Measurements from ENCODE around the gene LMBRD2.

LMBRD2 gene

DNA sequence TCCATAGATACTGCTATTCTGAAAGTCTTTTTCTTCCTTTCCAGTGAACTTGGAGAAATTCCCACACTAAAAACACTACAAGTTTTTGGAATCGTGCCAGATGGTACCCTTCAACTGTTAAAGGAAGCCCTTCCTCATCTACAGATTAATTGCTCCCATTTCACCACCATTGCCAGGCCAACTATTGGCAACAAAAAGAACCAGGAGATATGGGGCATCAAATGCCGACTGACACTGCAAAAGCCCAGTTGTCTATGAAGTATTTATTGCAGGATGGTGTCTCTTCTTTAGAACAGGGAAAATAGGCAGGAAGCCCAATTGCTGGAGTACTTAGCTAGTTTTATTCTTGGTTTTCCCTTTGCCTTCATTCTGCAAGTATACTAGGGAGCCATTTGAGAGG, 30.1 kb upstream of the LMBRD2 start:
- peaks cover 74% of the 10 kb centered on the region for H3K36me3 ChIP-seq

DNA sequence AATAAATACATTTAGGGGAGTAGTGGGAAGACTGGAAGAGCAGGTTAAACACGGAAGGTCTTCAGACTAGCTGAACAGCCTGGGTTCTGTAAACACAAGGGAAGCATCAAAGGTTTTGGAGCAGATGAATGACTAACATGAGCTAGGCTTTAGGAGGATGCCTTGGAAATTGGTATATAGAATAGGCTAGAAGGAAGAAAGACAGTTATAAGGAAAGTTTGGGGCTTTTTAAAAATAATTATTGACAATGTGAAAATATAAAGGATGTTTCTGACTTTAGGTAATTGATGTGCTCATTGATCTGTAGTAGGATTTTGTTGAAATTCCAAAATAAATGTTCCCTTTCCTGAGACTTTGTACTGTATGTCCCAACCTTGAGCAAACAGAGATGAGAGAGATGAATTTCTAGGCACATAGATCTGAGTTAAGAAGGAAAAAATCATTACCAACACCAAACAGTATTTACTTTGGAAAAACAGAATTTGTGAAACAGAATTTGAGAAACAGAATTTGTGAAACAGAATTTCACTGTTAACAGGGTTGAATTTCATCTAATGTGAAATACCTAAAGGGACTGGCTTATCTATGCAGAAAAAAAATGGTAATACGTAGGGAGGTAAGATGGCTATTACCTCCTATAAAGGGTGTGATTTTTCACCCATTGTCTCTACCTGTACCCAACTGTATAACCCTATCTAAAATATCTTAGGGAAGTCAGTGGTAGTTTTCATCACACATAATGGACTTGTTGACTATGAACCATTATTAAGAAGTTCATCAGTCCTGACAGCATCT, 29.1 kb upstream of the LMBRD2 start:
- peaks cover 3% of the 10 kb centered on the region for H3K9me3 ChIP-seq (ENCODE audit: severe bottlenecking)
- no peak overlapping the region for H3K27ac ChIP-seq
- TF ChIP-seq, protein P1, sequence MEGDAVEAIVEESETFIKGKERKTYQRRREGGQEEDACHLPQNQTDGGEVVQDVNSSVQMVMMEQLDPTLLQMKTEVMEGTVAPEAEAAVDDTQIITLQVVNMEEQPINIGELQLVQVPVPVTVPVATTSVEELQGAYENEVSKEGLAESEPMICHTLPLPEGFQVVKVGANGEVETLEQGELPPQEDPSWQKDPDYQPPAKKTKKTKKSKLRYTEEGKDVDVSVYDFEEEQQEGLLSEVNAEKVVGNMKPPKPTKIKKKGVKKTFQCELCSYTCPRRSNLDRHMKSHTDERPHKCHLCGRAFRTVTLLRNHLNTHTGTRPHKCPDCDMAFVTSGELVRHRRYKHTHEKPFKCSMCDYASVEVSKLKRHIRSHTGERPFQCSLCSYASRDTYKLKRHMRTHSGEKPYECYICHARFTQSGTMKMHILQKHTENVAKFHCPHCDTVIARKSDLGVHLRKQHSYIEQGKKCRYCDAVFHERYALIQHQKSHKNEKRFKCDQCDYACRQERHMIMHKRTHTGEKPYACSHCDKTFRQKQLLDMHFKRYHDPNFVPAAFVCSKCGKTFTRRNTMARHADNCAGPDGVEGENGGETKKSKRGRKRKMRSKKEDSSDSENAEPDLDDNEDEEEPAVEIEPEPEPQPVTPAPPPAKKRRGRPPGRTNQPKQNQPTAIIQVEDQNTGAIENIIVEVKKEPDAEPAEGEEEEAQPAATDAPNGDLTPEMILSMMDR (IDR thresholded peaks at IDR 0.05; ENCODE audit: low read depth, low read length) = no peak
- H3K27me3 ChIP-seq (ENCODE audit: insufficient read depth, low read depth, severe bottlenecking) = no peaks in the 10 kb centered on the region
- H3K4me3 ChIP-seq (ENCODE audit: low read depth, low read length) = no peak overlapping the region
- peaks cover 74% of the 10 kb centered on the region for H3K36me3 ChIP-seq
- DNase-seq = no peak

More for the DNA sequence above, 30.1 kb upstream of the LMBRD2 start:
- peaks cover 3% of the 10 kb centered on the region for H3K9me3 ChIP-seq (ENCODE audit: severe bottlenecking)
- H3K4me3 ChIP-seq (ENCODE audit: low read depth, low read length) = no peak overlapping the region
- no peak overlapping the region for H3K27ac ChIP-seq
- no peaks in the 10 kb centered on the region for H3K27me3 ChIP-seq (ENCODE audit: insufficient read depth, low read depth, severe bottlenecking)
- TF ChIP-seq, protein P1 (IDR thresholded peaks at IDR 0.05; ENCODE audit: low read depth, low read length) = no peak
- no peak for DNase-seq

DNA sequence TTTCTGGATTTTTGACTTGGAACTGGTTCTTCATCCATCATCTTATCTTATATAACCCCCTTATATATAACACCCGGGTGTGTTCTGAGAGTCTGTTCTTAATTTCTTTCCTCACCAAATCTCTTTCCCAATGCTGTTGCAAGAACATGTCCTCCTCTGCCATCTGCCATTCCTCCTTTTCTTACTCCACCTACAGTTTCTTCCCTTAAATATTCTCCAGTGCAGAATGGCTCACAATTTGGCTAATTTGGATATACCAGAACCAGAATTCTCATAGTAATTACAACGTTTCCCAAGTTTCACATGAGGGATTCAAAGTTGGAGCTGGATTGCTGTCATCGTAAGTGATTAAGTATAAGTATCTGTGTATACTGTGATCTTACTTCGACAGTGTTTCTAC, 28.3 kb upstream of the LMBRD2 start:
- DNase-seq = no peak
- no peak overlapping the region for H3K27ac ChIP-seq
- TF ChIP-seq, protein P1 (IDR thresholded peaks at IDR 0.05; ENCODE audit: low read depth, low read length) = no peak
- peaks cover 78% of the 10 kb centered on the region for H3K36me3 ChIP-seq
- peaks cover 3% of the 10 kb centered on the region for H3K9me3 ChIP-seq (ENCODE audit: severe bottlenecking)
- no peak overlapping the region for H3K4me3 ChIP-seq (ENCODE audit: low read depth, low read length)
- no peaks in the 10 kb centered on the region for H3K27me3 ChIP-seq (ENCODE audit: insufficient read depth, low read depth, severe bottlenecking)

DNA sequence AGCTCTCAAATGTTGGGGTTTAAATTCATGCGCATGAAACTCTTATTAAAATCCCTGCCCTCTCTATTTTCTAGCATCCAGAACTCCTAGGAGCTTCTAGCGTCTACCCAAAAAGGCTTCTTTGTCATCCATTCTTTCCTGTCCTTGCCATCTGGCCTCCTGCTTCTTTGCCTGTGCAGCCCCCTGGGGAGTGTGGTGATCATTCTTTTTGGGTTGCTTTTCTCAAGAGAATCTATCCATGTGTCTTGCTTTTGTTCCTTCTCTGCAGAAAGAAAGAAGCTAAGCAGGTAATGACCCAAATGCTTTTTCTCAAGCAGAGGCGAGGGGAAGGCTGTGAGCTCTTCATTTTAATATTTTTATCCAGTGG, 26.8 kb upstream of the LMBRD2 start:
- Histone ChIP-seq H3K4me3 (ENCODE audit: low read depth, low read length) (no peak overlapping the region), H3K27ac (no peak overlapping the region), H3K27me3 (ENCODE audit: insufficient read depth, low read depth, severe bottlenecking) (no peaks in the 10 kb centered on the region), H3K36me3 (peaks cover 82% of the 10 kb centered on the region), H3K9me3 (ENCODE audit: severe bottlenecking) (no peaks in the 10 kb centered on the region)
- TF ChIP-seq, protein P1 (IDR thresholded peaks at IDR 0.05; ENCODE audit: low read depth, low read length) = no peak
- no peak for DNase-seq

DNA sequence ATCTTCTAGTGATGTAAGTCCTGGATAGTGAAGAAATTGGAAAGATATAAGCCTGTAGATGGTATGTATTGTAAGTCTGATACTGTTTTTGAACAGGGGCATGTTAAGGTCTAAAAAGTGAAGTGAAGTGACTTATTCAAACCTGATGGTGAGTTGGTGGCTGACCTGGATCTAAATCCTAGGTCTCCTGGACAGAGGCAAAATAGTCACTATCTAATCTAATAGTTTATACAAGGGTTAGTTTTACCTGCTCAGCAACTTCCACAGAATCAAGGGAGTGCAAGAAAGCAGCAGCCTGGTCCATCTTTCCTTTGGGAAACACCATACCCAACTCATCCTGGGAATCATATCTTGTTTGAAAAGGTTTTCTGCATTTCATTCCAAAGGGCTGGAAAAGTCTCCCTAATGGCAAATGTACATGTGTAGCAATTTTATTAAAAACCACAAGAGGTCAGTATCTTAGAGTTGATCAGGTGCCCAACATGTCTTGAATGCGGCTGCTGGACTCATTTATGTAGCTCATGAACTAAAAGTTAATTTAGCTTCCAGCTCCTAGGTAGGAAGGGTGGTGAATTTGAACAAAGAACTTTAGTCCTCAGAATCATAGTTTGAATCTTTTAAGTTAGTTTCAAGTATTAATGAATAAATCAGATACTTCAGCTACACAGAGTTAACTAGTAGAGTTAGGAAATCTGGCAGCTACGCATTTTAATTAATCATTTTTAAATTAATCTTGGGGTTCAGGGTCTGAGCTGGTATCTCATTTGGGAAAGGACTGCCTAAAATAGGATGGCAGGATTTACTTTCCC, 26.2 kb upstream of the LMBRD2 start:
- no peaks in the 10 kb centered on the region for H3K9me3 ChIP-seq (ENCODE audit: severe bottlenecking)
- H3K27ac ChIP-seq = no peak overlapping the region
- H3K27me3 ChIP-seq (ENCODE audit: insufficient read depth, low read depth, severe bottlenecking) = no peaks in the 10 kb centered on the region
- TF ChIP-seq, protein P1 (IDR thresholded peaks at IDR 0.05; ENCODE audit: low read depth, low read length) = peak; percentile 32; the same call in 1 of the 2 replicates
- peaks cover 85% of the 10 kb centered on the region for H3K36me3 ChIP-seq
- peak; percentile 16 for DNase-seq
- no peak overlapping the region for H3K4me3 ChIP-seq (ENCODE audit: low read depth, low read length)

Measured in WERI-Rb-1 (cell line).